D721Med (cell line): ENCODE results near the gene CCL19.

Experiments used
- DNase-seq: peaks from one replicate; pipeline ENCODE4 v3.0.0; 2011; ENCODE audit warnings: low spot score; ENCODE audit not compliant: insufficient read length
- FAIRE-seq: peaks from 2 replicates; lab custom pipeline; 2011; peaks lifted over from hg19 to GRCh38; lab: Jason Lieb, UNC
- TF ChIP-seq, protein P1 (sequence below): IDR thresholded peaks from 2 replicates; pipeline ENCODE4 v1.5.1; 2012; ENCODE audit warnings: mild to moderate bottlenecking, control low read depth; ENCODE audit not compliant: insufficient read depth; ENCODE audit errors: missing control alignments

CCL19 gene

DNA sequence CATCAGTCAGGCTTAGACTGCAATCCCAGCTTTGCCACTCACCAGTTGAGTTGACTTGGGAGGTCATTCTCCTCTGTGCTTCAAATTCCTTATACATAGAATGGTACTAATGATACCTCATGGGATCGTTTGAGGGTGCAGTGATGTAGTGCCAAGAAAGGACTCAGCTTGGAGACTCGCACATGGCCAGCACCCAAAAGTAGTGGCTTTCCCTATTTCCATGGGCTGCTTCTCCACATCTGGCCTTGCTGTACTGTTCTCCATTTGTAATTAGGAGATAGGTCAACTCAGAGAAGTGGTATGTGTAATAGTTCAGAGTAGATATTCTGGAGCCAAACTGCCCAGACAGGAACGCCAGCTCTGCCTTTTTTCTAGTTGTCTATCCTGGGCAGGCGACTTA, 5.5 kb downstream of the CCL19 start:
- TF ChIP-seq, protein P1, sequence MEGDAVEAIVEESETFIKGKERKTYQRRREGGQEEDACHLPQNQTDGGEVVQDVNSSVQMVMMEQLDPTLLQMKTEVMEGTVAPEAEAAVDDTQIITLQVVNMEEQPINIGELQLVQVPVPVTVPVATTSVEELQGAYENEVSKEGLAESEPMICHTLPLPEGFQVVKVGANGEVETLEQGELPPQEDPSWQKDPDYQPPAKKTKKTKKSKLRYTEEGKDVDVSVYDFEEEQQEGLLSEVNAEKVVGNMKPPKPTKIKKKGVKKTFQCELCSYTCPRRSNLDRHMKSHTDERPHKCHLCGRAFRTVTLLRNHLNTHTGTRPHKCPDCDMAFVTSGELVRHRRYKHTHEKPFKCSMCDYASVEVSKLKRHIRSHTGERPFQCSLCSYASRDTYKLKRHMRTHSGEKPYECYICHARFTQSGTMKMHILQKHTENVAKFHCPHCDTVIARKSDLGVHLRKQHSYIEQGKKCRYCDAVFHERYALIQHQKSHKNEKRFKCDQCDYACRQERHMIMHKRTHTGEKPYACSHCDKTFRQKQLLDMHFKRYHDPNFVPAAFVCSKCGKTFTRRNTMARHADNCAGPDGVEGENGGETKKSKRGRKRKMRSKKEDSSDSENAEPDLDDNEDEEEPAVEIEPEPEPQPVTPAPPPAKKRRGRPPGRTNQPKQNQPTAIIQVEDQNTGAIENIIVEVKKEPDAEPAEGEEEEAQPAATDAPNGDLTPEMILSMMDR = no peak
- FAIRE-seq (no peak), DNase-seq (no peak)

DNA sequence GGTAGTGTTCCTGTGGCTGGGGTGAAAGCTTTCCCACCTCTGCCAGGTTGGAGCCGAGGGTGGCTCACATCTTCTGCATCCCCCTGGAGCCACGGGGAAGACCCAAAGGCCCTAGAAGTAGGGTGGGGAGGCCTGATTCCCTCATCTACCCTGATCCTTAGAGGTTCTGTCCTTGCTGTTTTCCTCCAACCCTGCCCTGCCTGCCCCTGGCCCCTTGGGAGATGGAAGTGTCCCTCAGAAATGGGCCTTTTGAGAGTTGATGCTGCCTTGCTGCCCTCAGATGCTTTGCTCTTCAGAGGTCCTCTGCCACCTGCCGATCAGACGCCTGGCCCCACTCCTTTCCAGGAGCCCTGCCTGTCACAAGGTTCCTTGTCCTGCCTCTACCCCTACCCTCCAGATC, 6.3 kb downstream of the CCL19 start:
- TF ChIP-seq, protein P1 = no peak
- FAIRE-seq (no peak), DNase-seq (no peak)

DNA sequence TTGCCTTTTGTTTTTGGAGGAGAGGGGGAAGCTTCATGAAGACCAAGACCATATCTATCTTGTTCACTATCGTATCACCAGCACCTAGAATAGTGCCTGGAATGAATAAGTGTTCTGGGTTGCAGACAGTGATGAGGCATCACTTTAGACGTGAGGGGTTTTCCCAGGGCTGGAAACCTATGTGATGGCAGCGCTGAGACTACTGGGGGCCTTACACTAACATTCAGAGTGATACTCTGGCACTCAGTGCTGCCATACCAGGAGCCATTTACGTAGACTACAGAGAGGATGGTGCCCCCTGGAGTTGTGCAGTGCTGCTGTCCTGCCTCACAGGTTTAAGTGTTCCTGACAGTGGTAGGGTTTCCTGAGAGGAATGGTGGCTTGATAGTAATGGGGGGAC, 6.9 kb downstream of the CCL19 start:
- DNase-seq (no peak), FAIRE-seq (no peak)

DNA sequence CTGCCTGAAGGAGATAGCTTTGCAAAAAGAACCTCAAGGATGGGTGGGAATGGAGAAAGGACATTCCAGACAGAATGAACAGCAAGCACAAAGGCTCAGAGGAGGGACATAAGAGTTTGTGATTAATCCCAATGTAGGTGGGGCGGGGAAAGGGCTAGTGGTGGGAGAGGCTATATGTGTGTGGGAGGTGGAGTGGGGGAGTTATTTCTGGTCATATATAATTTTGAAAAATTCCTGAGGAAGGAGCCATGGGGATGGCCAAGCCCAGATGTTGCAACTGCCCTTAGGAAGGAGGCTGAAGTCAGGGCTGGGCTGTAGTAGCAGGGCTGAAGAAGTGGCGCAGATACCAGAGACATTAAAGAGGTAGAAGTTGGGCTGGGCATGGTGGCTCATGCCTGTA, 15.2 kb downstream of the CCL19 start:
- no peak for FAIRE-seq
- TF ChIP-seq, protein P1 = no peak
- no peak for DNase-seq

More for the DNA sequence above, 6.9 kb downstream of the CCL19 start:
- TF ChIP-seq, protein P1 = no peak

DNA sequence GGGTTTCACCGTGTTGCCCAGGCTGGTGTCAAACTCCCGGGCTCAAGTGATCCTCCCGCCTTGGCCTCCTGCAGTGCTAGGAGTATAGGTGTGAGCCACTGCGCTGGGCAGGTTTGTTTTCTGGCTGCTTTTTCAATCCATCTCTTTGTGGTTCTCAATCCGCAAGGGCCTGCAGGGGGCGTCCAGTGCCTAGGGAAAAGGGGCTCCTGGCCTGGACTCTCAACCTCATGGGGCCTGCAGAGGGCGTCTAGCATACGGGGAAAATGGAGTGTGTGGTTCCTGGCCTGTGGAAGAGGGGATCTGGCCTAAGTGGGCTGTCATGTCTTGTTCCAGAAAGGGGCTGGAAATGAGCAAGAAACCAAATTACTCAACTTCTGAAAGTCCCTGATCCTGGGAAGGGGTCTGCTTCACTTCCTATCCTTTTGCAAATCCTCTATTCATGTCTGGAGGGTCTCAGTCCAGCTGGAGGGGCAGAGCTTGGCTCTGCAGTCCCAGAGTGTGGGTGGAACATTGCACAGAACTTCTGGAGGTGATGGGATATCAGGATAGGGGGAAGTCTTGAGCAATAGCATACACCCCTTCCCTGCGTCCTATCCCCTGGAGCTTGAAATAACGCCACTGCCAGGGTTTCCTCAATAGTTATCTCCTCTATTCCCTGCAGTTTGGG, 15.9 kb downstream of the CCL19 start:
- TF ChIP-seq, protein P1 = peak; percentile 91
- DNase-seq (peak; percentile 62), FAIRE-seq (no peak)

DNA sequence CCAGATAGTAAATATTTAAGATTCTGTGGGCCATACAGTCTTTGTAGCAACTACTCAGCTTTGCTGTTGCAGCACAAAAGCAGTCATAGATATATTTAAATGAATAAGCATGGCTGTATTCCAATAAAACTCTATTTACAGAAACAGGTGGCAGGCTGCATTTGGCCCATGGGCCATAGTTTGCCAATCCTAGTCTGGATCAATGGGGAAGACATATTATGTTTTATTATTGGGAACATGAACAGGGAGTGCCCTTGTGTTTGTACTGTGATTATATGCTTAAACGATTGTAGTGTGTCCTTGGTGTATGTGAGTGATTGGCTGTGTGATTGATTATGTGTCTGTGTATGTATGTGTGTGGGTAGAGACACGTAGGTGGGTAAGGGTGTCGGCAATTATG, 16.6 kb downstream of the CCL19 start:
- FAIRE-seq (no peak), DNase-seq (no peak)
- TF ChIP-seq, protein P1 = no peak

DNA sequence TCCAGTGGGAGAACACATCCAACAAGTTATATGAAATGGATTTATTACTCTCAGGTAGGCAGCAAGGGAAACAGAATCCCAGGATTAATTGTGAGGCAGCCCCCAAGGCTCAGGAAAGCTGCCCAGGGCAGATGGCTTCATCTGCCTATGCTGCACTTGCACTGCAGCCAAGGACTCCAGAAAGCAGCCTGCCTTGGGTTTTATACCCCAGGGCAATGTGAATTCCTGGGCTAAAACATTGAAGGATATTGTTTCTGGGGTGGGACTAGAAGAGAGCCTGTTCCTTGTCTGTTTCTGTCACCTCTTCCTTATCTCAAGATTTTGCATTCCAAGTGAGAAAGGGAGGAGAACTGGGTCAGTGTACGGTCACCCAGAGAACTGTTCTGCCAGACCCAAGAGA, 19.8 kb downstream of the CCL19 start:
- TF ChIP-seq, protein P1 = no peak
- DNase-seq (no peak), FAIRE-seq (no peak)
